Mesothelial cell of epicardium (in vitro differentiated cells): ENCODE results near the gene SAP30BP. TPM values are rescaled to one million over a fixed set of nuclear protein-coding genes. Genes with fewer than 3 reads are reported as not detected.

Source experiments
- DNase-seq, 2 experiments: peaks; one replicate each; pipeline ENCODE4 v3.0.0; 2021; ENCODE audit warnings: low spot score in 2 of 2; ENCODE audit not compliant: unreplicated experiment in 2 of 2
- H3K27ac Mint-ChIP-seq: 2 replicates; pipeline ENCODE4 v1.8.0; 2021; ENCODE audit warnings: mixed read lengths
- H3K27me3 Mint-ChIP-seq: 2 replicates; pipeline ENCODE4 v1.8.0; 2021; ENCODE audit warnings: low read depth, mixed read lengths
- H3K36me3 Mint-ChIP-seq: 2 replicates; pipeline ENCODE4 v1.8.0; 2021; ENCODE audit warnings: mixed read lengths
- H3K4me1 Mint-ChIP-seq: 2 replicates; pipeline ENCODE4 v1.8.0; 2021; ENCODE audit warnings: mixed read lengths
- H3K4me3 Mint-ChIP-seq: 2 replicates; pipeline ENCODE4 v1.8.0; 2021; ENCODE audit warnings: mild to moderate bottlenecking, moderate library complexity, mixed read lengths
- H3K9me3 Mint-ChIP-seq: 2 replicates; pipeline ENCODE4 v1.8.0; 2021; ENCODE audit warnings: mixed read lengths
- CTCF ChIP-seq: fragments of 200-600 bp; sonication (generic); IDR thresholded peaks from one replicate; pipeline ENCODE4 v1.5.0; 2021; ENCODE audit warnings: antibody characterized with exemption; ENCODE audit not compliant: unreplicated experiment
- total RNA-seq: library from RNA; stranded (reverse); gene quantifications from 3 replicates; pipeline ENCODE4 v1.2.1, GENCODE V29; 2021

Gene SAP30BP
- total RNA-seq, 1 donor from 2014 or later: 96.0 TPM

GRCh38 chr17:75703191-75703590, 36.1 kb downstream of the SAP30BP start:
- Mint-ChIP-seq H3K27me3 (no peaks in the 10 kb centered on the region), H3K36me3 (peaks cover 41% of the 10 kb centered on the region), H3K27ac (no peak overlapping the region), H3K4me1 (peaks cover 24% of the 10 kb centered on the region), H3K4me3 (no peak overlapping the region), H3K9me3 (no peaks in the 10 kb centered on the region)
- no peak for DNase-seq
- no peak for TF ChIP-seq CTCF

GRCh38 chr17:75703591-75703990, 36.5 kb downstream of the SAP30BP start:
- no peak for TF ChIP-seq CTCF
- H3K36me3 Mint-ChIP-seq: peaks cover 42% of the 10 kb centered on the region
- no peak for DNase-seq
- no peaks in the 10 kb centered on the region for H3K9me3 Mint-ChIP-seq
- H3K27ac Mint-ChIP-seq: no peak overlapping the region
- no peak overlapping the region for H3K4me3 Mint-ChIP-seq
- H3K27me3 Mint-ChIP-seq: no peaks in the 10 kb centered on the region
- peaks cover 24% of the 10 kb centered on the region for H3K4me1 Mint-ChIP-seq

- Mint-ChIP-seq H3K36me3 (peaks cover 39% of the 10 kb centered on the region), H3K4me1 (peaks cover 15% of the 10 kb centered on the region), H3K27ac (no peak overlapping the region), H3K4me3 (no peak overlapping the region), H3K27me3 (no peaks in the 10 kb centered on the region), H3K9me3 (no peaks in the 10 kb centered on the region)
- no peak for DNase-seq
- no peak for TF ChIP-seq CTCF
Observed at GRCh38 chr17:75704963-75705875, 38.1 kb downstream of the SAP30BP start.

- no peak overlapping the region for H3K4me3 Mint-ChIP-seq
- H3K27me3 Mint-ChIP-seq: peaks cover 3% of the 10 kb centered on the region
- no peak for TF ChIP-seq CTCF
- H3K27ac Mint-ChIP-seq: no peak overlapping the region
- peaks cover 33% of the 10 kb centered on the region for H3K36me3 Mint-ChIP-seq
- H3K4me1 Mint-ChIP-seq: peaks cover 5% of the 10 kb centered on the region
- H3K9me3 Mint-ChIP-seq: no peaks in the 10 kb centered on the region
- DNase-seq: no peak
Observed at GRCh38 chr17:75706042-75706728, 39.0 kb downstream of the SAP30BP start.

- Mint-ChIP-seq H3K9me3 (no peaks in the 10 kb centered on the region), H3K4me1 (no peaks in the 10 kb centered on the region), H3K36me3 (peaks cover 27% of the 10 kb centered on the region), H3K27ac (no peak overlapping the region), H3K27me3 (peaks cover 4% of the 10 kb centered on the region), H3K4me3 (no peak overlapping the region)
- TF ChIP-seq CTCF: no peak
- DNase-seq: no peak
Observed at GRCh38 chr17:75707079-75707571, 40.0 kb downstream of the SAP30BP start.
